ENCODE measurements around the gene MEGF11.

MEGF11 gene

DNA sequence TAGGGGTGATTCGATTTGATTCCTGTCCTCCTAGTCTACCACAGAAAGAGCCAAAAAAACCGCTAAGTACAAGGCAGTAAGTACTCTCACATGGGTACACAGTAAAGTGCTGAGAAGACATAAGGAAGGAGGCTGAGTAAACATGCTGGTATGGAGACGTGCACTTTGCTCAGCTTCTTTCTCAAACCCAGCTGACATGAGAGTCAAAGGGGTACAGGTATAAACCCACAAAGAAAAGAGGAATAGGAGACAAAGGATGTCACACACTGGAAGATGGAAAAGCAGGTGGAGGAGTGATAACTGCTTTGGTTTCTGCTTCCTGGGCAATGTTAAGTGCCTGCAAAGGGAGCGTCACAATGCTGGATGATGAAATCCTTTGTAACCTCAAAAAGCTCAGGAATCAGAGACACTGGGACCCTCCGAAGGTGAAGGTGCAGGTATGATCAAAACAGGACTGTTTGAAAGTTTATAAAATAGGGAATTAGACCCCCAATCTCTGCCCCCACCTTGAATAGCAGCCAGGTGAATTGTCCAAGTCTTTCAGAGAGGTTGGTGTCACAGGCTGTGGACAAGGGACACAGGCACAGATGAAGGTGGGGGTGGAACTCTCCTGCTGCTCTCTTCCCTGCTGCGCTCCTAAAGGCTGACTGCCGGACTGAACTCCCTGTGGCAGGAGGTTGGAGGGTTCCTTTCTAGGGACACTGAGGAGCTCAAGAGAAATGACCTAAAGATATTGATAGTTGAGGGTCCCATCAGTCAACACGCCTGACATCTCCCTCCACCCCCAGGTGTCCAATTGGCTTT, 282.4 kb downstream of the MEGF11 start:
- no peak for DNase-seq (ENCODE audit: low read depth in 3 of 3)

DNA sequence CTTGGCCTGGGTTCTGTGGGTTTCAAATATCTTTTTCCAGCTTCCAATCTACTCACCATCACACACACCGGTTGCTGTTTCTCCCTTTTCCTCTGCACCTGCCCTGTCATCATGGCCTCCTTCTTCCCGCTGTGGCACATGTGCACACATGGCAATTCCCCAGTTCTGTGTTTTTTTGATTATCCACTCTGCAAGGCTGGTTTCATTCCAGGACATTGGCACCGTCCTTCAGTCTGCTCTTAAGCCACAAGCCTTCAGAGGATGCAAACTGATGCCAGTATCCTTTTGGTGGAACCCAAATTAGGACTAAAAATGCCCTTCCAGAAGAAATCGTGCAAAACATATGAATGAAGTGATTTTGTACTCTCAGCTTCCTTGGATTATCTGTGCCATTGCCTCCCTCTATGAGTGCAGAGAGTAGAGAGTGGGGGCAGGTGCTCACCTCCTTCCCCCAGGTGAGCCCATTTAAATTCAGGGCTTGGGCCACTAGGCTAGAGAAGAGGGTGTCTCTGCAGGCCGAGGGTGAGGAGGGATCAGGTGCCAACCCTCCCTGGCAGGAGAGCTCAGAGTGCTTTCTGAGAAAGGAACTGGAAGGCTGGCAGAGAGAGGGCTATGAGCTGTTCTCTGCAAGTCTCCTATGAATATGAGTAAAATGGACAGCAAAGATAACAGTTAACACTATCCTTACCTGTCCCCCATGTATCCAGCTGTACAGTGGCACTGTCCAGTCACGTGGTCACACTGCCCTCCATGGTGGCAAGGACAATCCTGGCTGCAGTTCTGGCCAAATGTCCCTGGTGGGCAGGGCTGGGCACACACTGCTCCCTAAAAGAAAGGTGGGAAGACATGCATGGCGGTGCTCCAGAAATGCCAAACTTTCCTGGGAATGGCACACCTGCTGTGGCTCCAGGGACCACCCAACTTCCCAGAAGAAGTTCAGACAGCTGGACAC, 283.4 kb downstream of the MEGF11 start:
- no peak for DNase-seq (ENCODE audit: low read depth in 3 of 3)

DNA sequence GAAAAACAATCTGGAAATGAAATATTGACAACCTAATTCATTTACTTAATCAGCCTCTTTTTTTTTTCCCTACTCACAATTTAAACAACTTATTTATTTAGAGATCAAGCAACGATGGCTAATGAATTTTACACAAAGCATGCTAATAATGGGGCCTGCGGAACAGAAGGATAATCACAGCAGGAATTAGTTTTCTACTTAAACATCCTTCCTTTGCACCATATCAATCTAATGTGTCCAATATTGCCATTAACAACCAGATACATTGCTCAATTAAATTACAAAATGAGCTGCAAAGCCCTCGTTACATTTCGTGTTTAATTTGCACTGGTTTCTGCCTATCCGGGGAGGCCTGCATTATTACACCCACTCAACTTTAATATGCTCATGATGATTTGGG, 285.0 kb downstream of the MEGF11 start:
- no peak for DNase-seq (ENCODE audit: low read depth in 3 of 3)

DNA sequence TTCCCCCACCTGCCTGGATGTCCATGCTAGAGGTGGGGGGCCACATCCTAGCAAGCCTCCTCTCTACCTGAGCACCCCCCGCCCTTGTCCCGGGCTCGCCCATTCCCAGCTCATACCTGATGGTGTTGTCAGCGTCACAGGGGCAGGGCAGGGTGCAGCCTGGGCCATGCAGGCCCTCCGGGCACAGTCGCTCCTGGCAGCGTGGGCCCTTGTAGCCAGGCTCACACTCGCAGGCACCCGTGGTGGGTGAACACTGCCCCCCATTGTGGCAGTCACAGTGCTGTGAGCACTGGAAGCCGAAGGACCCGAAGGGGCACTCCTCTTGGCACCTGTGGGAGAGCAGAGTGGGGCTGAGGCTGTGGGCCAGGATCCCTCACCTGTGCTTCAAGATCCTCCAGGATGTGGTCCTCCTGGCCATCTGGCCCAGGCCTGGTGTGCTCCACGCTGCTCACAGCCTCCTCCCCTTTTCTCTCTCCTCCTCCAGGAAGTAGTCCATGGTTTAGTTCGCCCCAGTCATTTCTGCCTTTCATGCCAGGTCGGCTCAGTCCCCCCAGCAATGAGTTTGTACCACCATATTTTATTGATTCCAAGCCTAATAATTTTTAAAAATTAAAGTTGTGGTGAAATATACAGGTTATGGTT, 288.6 kb downstream of the MEGF11 start:
- no peak for DNase-seq (ENCODE audit: low read depth in 3 of 3)

DNA sequence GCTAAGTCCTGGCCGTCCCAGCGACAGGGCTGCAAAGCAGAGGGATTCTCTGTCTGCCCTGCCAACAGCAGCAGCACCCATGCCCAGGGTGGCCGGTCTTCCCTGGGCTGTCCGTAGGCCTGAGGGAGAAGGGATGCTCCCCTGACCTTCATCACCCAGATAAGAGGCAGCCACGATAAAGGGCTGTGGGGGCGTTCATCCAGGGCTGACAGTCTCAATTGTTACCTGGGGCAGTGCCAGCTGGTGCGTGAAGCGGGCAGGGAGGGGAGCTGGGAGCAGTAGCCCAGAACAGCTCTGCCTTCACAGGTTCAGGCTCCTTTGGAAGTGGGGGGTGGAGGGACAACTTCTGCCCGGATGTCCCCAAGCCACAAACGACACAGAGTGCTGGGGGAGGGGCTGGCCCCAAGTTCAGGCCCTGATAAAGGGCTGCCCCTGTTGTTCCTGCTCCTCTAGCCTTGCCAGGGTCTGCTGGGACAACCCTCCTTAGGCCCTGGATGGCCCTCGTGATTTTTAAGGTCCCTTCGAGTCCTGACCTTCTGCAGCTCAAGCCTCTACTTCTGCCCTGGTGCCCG, 289.6 kb downstream of the MEGF11 start:
- no peak for DNase-seq (ENCODE audit: low read depth in 3 of 3)

DNA sequence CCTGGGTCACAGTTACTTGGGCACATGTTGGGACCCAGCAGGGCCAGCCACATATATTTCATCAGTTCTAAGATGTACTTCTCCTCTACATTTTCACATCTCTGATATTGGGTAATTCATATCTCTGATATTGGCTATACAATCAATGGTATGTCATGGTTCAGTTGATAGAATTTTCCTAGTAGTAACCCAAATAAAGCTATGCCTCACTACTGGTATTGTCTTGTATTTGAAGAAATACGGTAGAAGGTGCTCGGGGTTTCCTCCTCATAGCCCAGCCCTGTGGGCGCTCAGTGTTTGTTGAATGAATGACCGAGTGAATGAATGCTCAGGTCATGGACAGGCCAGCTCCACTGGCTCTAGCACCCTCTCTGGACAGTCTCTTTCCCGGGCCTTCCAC, 290.2 kb downstream of the MEGF11 start:
- DNase-seq (ENCODE audit: low read depth in 3 of 3) = no peak

DNA sequence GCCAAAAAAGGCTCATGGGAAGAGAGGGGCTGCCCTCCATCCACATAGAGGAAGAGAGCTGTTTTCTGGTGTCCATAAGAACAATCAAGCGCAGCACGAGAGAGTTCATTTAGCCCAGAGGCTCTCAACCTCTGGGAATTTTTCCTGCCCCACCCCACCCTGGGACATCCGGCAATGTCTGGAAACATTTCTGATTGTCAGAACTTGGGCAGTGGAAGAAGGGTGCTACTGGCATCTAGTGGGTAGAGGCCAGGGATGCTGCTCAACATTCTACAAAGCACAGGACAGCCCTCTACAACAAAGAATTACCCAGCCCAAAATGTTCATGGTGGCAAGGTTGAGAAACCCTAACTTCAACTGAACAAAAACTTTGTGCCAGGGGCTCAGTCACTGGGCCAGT, 291.4 kb downstream of the MEGF11 start:
- DNase-seq (ENCODE audit: low read depth in 3 of 3) = no peak

DNA sequence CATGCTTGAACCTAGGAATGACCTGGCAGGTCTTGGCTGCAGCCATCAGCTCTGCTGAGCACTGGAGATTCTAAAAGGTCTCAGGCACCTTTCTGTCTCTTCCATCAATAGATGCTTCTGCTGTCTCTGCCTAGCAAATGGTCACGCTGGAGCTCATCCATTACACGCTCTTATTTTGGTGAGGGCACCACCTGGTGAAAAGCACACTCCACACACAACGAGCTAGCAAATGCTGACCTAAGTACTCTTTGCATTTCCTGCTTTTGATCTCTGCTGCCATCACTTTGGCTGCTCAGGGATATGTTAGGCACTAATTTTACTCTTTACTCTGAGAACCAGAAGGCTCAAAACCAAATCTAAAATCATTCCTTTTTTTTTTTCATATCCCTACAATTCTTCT, 293.0 kb downstream of the MEGF11 start:
- no peak for DNase-seq (ENCODE audit: low read depth in 3 of 3)

DNA sequence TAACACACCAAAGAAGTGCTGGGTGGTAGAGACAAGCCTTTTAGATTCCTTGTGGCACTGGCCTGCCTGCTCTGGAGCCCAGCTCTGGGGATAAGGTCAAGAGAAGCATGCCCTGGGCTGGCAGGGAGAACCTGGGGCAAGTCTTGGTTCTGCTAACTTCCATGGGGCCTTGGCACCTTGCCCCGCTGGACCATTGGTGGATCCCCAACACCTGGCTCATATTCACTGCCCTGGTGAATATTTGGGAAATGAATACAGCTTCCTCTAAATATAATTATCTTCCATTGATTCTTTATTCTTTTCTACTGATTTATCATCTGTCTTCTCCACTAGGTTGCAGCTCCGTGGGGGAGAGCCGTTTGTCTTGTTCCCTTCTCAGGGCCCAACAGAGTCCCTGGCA, 294.7 kb downstream of the MEGF11 start:
- no peak for DNase-seq (ENCODE audit: low read depth in 3 of 3)

DNA sequence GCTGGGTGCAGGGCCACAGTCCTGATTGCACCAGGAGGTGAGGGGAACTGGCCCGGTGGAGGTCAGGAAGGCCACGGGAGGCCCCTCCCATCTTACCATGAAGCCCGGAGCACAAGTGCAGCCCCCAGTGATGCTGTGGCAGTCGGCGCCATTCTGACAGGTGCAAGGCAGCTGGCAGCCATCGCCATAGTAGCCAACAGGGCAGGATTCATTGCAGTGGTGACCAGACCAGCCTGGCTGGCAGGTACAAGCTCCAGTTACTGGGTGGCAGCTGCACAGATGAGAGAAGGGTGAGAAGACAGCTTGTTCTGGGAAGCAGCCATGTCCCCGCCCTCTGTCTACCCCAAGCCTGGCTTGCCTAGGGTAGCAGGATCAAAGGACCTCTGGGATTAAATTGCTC, 296.1 kb downstream of the MEGF11 start:
- no peak for DNase-seq (ENCODE audit: low read depth in 3 of 3)

DNA sequence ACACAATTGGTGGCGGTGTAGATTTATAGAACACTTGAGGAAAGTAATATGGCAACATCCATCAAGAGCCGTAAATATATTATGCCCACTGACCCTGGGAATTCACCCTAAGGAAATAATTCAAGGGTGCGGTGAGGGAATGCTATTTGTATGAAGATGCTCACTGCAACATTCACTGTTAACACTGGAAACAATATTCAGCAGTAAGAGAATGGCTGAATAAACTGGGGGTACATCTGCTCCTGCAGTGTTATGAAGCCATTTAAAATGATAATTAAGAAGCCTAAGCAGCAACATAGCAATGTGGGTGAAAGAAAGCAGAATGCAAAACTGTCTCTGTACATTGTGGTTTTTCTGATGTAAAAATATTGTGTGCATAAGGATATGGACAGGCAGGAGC, 296.7 kb downstream of the MEGF11 start:
- no peak for DNase-seq (ENCODE audit: low read depth in 3 of 3)

DNA sequence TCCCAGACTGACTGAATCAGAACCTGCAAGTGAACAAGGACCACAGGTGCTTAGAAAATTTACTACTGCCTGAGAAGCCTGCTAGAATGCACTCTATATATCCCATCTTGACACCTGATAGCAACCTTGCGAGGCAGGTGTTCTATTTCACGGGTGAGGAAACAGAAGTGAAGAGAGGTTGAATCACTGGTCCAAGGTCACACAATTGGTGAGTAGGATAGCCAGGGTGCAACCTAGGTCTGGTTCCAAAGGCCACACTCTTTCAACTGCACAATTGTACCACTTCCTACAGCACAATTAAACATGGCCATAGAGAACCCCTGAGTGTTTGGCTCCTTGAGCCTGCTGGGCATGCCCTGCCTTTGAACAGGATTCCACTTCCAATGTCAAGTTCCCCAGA, 297.2 kb downstream of the MEGF11 start:
- no peak for DNase-seq (ENCODE audit: low read depth in 3 of 3)

DNA sequence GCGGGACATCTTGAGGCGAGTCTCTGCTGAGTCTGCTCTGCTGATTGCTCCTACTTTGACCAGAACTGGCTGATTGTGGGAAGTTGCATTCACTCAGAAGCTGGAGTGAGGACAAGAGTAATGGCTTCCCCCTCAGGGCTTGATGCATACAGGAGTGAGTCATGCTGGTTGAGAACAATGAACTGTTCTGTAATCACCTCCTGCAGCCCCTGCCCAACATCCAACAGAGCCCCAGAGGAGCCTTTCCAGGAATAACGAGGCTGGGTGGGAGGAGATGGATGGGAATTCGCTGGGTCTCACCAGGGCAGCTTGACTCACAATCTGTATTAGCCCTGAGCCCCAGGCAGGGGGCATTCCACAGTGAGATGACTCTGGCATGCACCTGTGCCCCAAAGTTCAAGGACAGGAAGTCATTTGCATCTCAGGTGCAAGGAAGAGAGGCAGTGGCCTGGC, 299.2 kb downstream of the MEGF11 start:
- DNase-seq (ENCODE audit: low read depth in 3 of 3) = no peak

DNA sequence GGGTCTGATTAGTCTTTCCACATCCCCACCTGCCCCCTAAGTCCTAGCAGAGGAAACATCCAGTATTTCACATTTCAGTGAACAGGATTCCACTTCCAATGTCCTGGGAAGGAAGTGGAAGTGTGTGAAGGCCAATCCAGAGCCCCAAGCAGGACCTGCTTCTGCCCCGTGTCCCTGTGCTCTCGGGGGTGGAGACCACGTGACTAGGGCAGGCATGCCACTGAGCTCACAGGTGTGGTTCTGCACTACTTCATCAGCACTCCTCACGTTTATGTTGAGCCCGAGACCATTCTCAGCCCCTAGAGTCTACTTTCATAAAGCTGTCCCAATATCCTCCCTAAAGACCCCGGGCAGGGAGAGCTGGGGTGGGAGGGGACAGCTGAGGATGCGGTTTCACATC, 299.9 kb downstream of the MEGF11 start:
- no peak for DNase-seq (ENCODE audit: low read depth in 3 of 3)

DNA sequence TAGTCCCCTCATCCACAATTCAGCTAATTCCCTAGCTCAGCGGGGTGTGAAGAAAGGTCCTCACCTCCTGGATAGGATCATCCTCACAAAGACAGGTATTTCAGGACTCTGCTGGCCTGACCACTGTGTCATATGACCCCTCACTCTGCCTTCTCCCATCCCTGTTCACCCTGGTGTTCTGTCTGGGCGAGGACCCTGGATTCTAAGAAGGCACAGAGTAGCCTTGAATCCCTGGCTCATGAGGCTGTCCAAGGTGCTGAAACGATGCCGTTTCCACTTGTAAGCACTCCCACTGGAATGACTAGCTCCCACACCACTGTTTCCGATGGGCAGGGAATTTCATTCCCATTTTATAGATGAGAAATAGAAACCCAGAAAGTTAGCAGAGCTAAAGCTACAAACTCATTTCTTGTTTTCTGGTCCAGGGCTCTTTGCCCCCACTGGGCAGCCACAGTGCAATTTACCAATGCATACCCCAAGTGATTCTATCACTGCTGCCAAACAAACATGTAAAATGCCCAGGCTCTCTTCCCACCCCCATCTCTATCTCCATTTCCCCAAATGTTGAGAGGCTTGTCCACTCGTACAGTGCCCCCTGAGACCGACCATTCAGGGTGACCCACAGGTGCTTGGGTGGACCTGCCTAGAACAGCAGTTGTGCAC, 301.0 kb downstream of the MEGF11 start:
- DNase-seq (ENCODE audit: low read depth in 3 of 3) = no peak

DNA sequence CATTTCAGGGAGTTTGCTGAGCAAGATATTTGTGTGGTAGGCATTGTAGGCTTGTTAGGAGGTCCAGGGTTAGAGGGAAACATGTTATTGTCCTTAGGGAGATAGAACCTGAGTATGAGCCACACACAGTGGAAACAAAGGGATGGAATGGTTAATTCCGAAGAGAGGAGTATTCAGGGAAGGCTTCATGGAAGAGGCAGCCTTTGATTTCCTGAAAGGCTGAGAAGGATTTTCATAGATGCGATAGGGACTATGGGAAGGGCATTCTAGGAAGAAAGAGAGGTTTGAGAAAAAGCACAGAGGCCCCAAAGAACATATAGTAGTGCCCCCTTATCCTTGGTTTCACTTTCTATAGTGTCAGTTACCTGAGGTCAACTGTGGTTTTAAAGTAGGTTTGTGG, 302.5 kb downstream of the MEGF11 start:
- no peak for DNase-seq (ENCODE audit: low read depth in 3 of 3)

DNA sequence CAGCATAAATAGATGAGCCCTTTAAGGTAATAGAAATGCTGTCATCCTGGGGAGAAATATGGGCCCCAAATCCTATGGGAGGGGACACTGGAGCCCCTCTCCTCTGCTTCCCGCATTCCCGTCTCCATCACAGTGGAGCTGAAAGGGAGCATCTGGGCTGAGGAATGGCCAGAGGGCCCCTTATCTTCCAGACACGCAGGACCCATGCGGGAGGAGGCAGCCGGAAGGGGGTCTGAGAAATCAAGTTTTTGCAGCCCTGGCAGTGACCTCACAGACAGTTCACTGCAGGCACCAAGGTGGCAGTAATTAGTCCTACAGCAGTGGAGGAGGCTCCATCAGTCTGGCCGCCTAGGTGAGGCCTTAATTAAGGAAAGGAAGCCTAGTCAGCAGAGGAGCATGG, 304.1 kb downstream of the MEGF11 start:
- DNase-seq (ENCODE audit: low read depth in 3 of 3) = no peak

DNA sequence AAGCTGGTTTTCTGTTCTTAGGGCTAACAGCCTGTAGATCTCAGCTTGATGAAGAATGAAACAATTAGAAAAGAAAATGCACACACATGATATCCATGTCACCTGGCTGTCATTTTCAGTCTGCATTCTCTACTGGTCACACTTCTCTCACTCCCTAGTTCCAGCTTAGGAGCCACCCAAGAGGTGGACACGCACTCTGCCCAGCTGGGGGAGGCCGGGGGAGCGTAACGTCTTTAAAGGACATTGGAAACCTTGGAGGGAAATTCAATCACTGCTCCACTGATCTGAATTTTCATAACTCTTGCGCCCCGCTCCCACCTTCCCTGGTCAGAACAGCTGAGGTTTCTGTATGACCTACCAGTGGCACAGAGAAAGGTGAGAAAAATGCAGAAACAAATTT, 304.5 kb downstream of the MEGF11 start:
- no peak for DNase-seq (ENCODE audit: low read depth in 3 of 3)

DNA sequence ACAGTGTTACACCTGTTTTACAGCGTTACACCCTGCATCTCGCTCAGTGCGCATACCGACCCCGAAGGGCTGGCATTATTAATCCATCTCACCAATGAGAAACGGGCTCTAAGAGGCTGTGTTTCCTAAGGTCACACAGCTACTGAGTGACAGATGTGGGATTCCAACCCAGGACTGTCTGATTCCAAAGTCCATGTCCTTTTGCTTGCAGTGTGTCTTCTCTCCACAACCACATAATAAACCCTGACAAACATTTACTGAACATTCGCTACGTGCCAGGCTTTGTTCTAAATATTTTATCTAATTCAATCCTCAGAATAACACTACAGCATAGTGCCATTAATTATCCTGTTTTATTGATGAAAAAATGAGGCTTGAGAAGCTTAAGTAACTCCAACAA, 305.2 kb downstream of the MEGF11 start:
- no peak for DNase-seq (ENCODE audit: low read depth in 3 of 3)

DNA sequence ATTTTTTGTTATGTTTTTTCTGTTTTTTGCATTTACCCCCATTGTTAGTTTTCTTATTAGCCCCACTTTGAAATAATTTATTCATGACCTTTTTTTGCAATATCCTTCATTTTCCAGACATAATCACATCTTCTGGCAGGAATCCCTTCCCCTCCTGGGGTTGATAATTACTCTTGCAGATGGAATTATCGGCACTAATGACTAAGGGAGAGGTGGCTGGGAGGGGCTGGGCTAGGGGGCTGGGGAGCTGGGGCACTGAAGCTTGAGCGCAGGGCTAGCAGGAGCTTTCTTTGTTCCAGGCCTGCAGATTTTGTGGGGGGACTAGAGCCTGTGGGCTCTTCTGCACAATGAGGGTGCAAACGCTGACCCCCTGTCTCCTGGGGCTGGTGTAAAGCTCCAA, 306.5 kb downstream of the MEGF11 start:
- no peak for DNase-seq (ENCODE audit: low read depth in 3 of 3)

DNA sequence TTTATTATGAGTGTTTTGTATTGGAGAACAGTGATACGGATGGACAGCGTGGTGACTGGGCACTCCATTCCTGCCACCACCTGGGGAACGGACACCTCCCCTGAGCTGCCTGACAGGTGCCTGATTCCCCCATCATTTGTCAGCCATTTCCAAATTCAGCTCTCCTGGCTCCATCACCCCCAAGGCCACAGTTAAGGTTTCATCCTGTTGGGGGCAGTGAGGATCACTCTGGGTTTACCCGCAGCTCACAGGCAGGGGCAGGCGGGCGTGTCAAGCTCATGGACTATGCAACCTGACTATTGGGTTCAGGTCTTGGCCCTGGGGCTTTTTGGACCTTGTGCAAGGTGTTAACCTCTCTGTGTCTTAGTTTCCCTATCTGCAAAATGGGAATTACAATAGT, 307.9 kb downstream of the MEGF11 start:
- DNase-seq (ENCODE audit: low read depth in 3 of 3) = no peak

DNA sequence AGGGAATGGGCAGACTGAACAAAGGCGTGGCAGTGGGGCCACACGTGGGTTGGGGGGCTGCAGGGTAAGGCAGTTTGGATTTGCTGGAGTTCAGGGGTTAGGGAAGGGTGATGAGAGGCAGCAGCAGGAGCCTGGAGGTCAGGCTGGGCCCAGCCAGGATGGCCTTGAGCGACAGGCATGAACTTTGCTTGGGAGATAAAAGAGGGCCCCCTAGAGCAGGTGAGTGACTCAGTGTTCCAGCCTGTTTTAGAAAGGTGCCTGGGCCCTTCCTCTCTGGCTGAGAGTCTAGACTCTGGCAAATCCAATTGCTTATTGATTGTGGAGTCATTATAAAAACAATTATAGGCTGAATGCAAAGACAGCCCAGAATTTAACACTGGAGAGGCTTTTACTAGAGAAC, 309.1 kb downstream of the MEGF11 start:
- no peak for DNase-seq (ENCODE audit: low read depth in 3 of 3)
